ENCODE data around the gene SCGB1C2.

The SCGB1C2 gene

GRCh38 chr17:173166-173911 lies 36.0 kb downstream of the SCGB1C2 start:
- DNase-seq, result peak; percentile 63

- no peak for DNase-seq
These were observed 39.8 kb downstream of the SCGB1C2 start for GRCh38 chr17:177155-177554.

GRCh38 chr17:177762-178161 lies 40.4 kb downstream of the SCGB1C2 start:
- no peak for DNase-seq

- peak; percentile 58 for DNase-seq
These were observed 41.1 kb downstream of the SCGB1C2 start for GRCh38 chr17:178292-179065.

GRCh38 chr17:179066-179432 lies 41.7 kb downstream of the SCGB1C2 start:
- no peak for DNase-seq

- no peak for DNase-seq
These were observed 42.5 kb downstream of the SCGB1C2 start for GRCh38 chr17:179781-180380.

GRCh38 chr17:180381-181244 lies 43.2 kb downstream of the SCGB1C2 start:
- DNase-seq, result peak; percentile 72

- DNase-seq, result peak; percentile 76
These were observed 44.1 kb downstream of the SCGB1C2 start, which contains the start of gene DOC2B for GRCh38 chr17:181245-182049. TSS of gene DOC2B (minus strand) at chr17:181650. CDS start at chr17:181479, 171 bp downstream.

- peak; percentile 53 for DNase-seq
These were observed 44.8 kb downstream of the SCGB1C2 start for GRCh38 chr17:182050-182751.

- no peak for DNase-seq
These were observed 45.7 kb downstream of the SCGB1C2 start for GRCh38 chr17:183021-183420.

GRCh38 chr17:185445-186138 lies 48.2 kb downstream of the SCGB1C2 start:
- no peak for DNase-seq

- no peak for DNase-seq
These were observed 49.8 kb downstream of the SCGB1C2 start for GRCh38 chr17:187130-187529.
